Esophagus muscularis mucosa (tissue), 4 donors: ENCODE measurements around the gene FXYD2. TPM values are rescaled to one million over a fixed set of nuclear protein-coding genes. Genes with fewer than 3 reads are reported as not detected.
A peak's percentile ranks its signal among the peaks of the same experiment; 100 is the strongest.

Experiments used
- DNase-seq: peaks from one replicate; pipeline ENCODE4 v3.0.0-alpha.2; 2017; ENCODE audit errors: extremely low spot score
- H3K27ac ChIP-seq, 4 donors: fragments of 200-600 bp; sonication (generic); replicated peaks in 1 of 4; 1 replicate in 3 of 4; 2 replicates in 1 of 4; pipeline ENCODE4 v1.5.1; 2016 to 2019; ENCODE audit warnings: mild to moderate bottlenecking in 1 of 4
- H3K27me3 ChIP-seq, 4 donors: fragments of 200-600 bp; sonication (generic); one replicate each; pipeline versions ENCODE4 v1.5.1 to v1.6.0; 2016 to 2019
- H3K36me3 ChIP-seq, 4 donors: fragments of 200-600 bp; sonication (generic); one replicate each; pipeline ENCODE4 v1.5.1; 2016 to 2019
- H3K4me1 ChIP-seq, 4 donors: fragments of 200-600 bp; sonication (generic); one replicate each; pipeline ENCODE4 v1.5.1; 2016 to 2019
- H3K4me3 ChIP-seq, 4 donors: fragments of 200-600 bp; sonication (generic); 1 replicate in 2 of 4; 2 replicates in 2 of 4; pipeline ENCODE4 v1.5.1; 2016 to 2019; ENCODE audit warnings: mild to moderate bottlenecking in 4 of 4, moderate library complexity in 1 of 4
- H3K9me3 ChIP-seq, 4 donors: fragments of 200-600 bp; sonication (generic); 1 replicate in 3 of 4; 2 replicates in 1 of 4; pipeline ENCODE4 v1.5.1; 2016 to 2019
- CTCF ChIP-seq, 3 experiments: fragments of 200-600 bp in 2 of 3; fragments of 450-650 bp in 1 of 3; sonication (generic) in 2 of 3; IDR thresholded peaks; one replicate each; pipeline ENCODE4 v1.5.1; 2017 to 2019; ENCODE audit warnings: antibody characterized with exemption in 3 of 3, mild to moderate bottlenecking in 2 of 3, moderate library complexity in 1 of 3
- EP300 ChIP-seq: sonication (generic); formaldehyde crosslinking; IDR thresholded peaks from one replicate; pipeline ENCODE4 v1.6.1; 2017; ENCODE audit warnings: antibody characterized with exemption
- POLR2A ChIP-seq: fragments of 450-650 bp; IDR thresholded peaks from one replicate; pipeline ENCODE4 v1.6.1; 2017; ENCODE audit warnings: antibody characterized with exemption, moderate library complexity, mild to moderate bottlenecking, low read depth
- POLR2AphosphoS5 ChIP-seq, 2 donors: sonication (generic); formaldehyde crosslinking; IDR thresholded peaks; one replicate each; pipeline ENCODE4 v1.6.1; 2017; ENCODE audit warnings: antibody characterized with exemption in 2 of 2
- WGBS: methylation state at CpG from one replicate; pipeline ENCODE4 v1.1.5; 2018; 5-methylcytosine and 5-hydroxymethylcytosine counted together
- intact Hi-C: fragments of 100-400 bp; cut with DNase I; formaldehyde crosslinking; loops from one replicate; pipeline ENCODE4 v1.15.1; 2023
- total RNA-seq, 4 donors: library from RNA; depleted of rRNA; stranded (reverse); fragments of >200 nt; gene quantifications; one replicate each; pipeline versions ENCODE4 v1.1.0 to v1.2.1, GENCODE V29; 2016

The FXYD2 gene
- total RNA-seq, 4 donors from 2014 or later = 0.52 to 5.8 (median 3.7) TPM

DNA sequence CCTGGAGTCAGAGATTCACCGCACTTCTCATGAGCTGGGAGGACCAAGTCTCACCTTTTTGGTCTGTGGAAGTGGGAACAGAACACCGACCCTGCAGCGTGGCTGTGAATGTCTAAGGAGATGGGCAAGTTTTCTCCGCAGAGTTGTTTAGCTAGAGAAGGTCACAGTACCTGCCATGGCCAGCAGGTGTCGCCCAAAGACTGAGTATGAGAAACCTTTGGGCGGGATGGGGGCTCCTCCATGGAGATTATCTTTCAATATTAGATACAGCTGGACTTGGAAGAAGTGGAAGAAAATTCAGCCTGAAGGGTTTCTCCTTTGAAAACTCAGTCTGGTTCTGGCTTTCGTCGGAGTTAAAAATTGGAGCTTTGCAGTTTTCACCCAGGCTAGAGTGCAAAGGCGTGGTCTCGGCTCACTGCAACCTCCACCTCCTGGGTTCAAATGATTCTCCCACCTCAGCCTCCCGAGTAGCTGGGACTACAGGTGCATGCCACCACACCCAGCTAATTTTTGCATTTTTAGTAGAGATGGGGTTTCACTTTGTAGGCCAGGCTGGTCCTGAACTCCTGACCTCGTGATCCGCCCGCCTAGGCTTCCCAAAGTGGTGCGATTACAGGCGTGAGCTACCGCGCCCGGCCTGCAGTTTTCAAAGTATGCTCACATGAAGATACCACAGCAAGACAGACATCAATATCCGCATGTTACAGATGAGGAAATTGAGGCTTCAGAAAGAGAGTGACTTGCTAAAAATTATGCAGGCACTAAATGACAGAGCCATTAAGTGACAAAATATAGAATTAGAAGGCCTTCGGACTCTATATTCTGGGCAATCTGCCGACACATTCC, 16.8 kb downstream of the FXYD2 start:
- WGBS = 54% methylated on average over 22 of the region's 22 CpGs
- Histone ChIP-seq H3K27me3 (peaks cover 0 to 24% (median 0%) of the 10 kb centered on the region in 4 donors), H3K4me3 (no peak overlapping the region), H3K4me1 (peaks cover 0 to 23% (median 17%) of the 10 kb centered on the region in 4 donors), H3K9me3 (no peaks in the 10 kb centered on the region), H3K36me3 (no peaks in the 10 kb centered on the region), H3K27ac (no peak overlapping the region)
- no peak for TF ChIP-seq POLR2AphosphoS5 (IDR thresholded peaks at IDR 0.05)
- no peak for TF ChIP-seq POLR2A
- peak; percentile 88 to 91 (median 91) for TF ChIP-seq CTCF (IDR thresholded peaks at IDR 0.05)
- no peak for TF ChIP-seq EP300
- DNase-seq = peak; percentile 95
- intact Hi-C loops = loop anchor here (5.0 to 10.0 kb wide), 2 partner anchors 137 to 245 kb away; no protein-coding TSS in a partner anchor

DNA sequence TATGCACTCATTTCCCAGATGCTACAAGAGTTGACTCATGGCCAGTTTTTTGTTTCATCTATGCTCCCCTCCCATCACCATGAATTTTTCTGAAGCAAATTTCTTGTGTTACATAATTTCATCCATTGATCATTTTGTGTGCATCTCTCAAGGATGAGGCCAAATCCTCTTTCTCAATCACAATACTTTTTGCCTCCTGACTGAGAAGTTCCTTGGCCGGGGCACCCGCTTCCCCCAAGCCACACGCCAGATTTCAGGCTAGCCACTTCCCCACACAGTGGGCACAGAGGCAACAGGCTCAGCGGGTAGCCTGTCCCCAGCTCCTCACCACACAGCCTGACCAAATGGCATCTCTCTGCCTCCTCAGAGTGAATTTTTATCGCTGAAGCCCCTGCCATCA, 17.7 kb downstream of the FXYD2 start:
- Histone ChIP-seq H3K4me1 (peaks cover 0 to 23% (median 17%) of the 10 kb centered on the region in 4 donors), H3K9me3 (no peaks in the 10 kb centered on the region), H3K36me3 (no peaks in the 10 kb centered on the region), H3K27me3 (peaks cover 0 to 24% (median 0%) of the 10 kb centered on the region in 4 donors), H3K27ac (no peak overlapping the region), H3K4me3 (no peak overlapping the region)
- no peak for DNase-seq
- TF ChIP-seq EP300 = no peak
- TF ChIP-seq CTCF (IDR thresholded peaks at IDR 0.05) = no peak
- TF ChIP-seq POLR2AphosphoS5 (IDR thresholded peaks at IDR 0.05) = no peak
- no peak for TF ChIP-seq POLR2A
- WGBS = 68% methylated on average over 5 of the region's 5 CpGs
- intact Hi-C loops = loop anchor here (5.0 to 10.0 kb wide), 2 partner anchors 138 to 245 kb away; no protein-coding TSS in a partner anchor

DNA sequence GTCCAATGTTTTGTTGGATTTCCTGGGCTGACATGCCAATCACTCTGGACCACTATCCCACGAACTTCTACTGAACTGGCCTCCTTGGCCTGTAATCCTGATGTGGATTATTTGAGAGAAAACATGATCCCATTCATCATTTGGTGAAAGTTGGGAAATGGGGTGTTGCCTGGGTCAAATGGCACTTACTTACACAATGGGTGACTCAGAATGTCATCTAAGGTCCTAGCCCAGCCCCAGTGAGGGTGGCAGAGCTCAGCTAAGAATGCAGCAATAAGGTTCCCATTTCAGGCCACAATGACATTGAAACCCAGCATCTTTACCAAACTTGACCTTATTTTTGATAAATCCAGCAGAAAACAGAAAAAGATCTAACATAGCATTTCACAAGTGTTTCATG, 19.5 kb downstream of the FXYD2 start:
- WGBS = 58% methylated on average over 1 of the region's 1 CpG
- peaks cover 0 to 24% (median 0%) of the 10 kb centered on the region in 4 donors for H3K27me3 ChIP-seq
- peaks cover 0 to 23% (median 17%) of the 10 kb centered on the region in 4 donors for H3K4me1 ChIP-seq
- intact Hi-C loops = loop anchor here (5.0 to 10.0 kb wide), 2 partner anchors 140 to 247 kb away; no protein-coding TSS in a partner anchor
- no peak for DNase-seq
- H3K4me3 ChIP-seq = no peak overlapping the region
- H3K9me3 ChIP-seq = no peaks in the 10 kb centered on the region
- TF ChIP-seq POLR2AphosphoS5 (IDR thresholded peaks at IDR 0.05) = peak in 1 of 2 donors; percentile 16
- TF ChIP-seq CTCF (IDR thresholded peaks at IDR 0.05) = no peak
- H3K27ac ChIP-seq = no peak overlapping the region
- H3K36me3 ChIP-seq = no peaks in the 10 kb centered on the region

- WGBS = 99% methylated on average over 8 of the region's 8 CpGs
- H3K4me1 ChIP-seq = peaks cover 0 to 14% (median 9%) of the 10 kb centered on the region in 4 donors
- no peak overlapping the region for H3K27ac ChIP-seq
- intact Hi-C loops = loop anchor here (10.0 kb wide), 1 partner anchor 141 kb away; no protein-coding TSS in a partner anchor
- H3K9me3 ChIP-seq = no peaks in the 10 kb centered on the region
- peaks cover 0 to 23% (median 0%) of the 10 kb centered on the region in 4 donors for H3K27me3 ChIP-seq
- no peak for TF ChIP-seq POLR2AphosphoS5 (IDR thresholded peaks at IDR 0.05)
- no peak for TF ChIP-seq EP300
- no peak for TF ChIP-seq CTCF (IDR thresholded peaks at IDR 0.05)
- no peak for TF ChIP-seq POLR2A
- H3K4me3 ChIP-seq = no peak overlapping the region
- DNase-seq = no peak
- no peaks in the 10 kb centered on the region for H3K36me3 ChIP-seq
These were observed 20.6 kb downstream of the FXYD2 start for GRCh38 chr11:117803896-117804295.
